GM20431 (cell line): Measurements from ENCODE around the gene G0S2.

ENCODE experiments used
- in situ Hi-C: fragments of 300-500 bp; cut with MseI, MboI; formaldehyde crosslinking; loops from one replicate; pipeline ENCODE4 v1.15.0; 2020; ENCODE audit warnings: low sequenced_read_pairs; ENCODE audit not compliant: unreplicated experiment

The G0S2 gene

GRCh38 chr1:209674957-209675564 is at the start of gene G0S2:
G0S2 (plus strand) TSS chr1:209675412; CDS start chr1:209675685, 273 bp downstream.
- in situ Hi-C loops = no loop called here

- in situ Hi-C loops = no loop called here
Observed at GRCh38 chr1:209625791-209626285, 49.4 kb upstream of the G0S2 start.

- in situ Hi-C loops = no loop called here
Observed at GRCh38 chr1:209626346-209627026, 48.7 kb upstream of the G0S2 start.

GRCh38 chr1:209627027-209627731 is 48.0 kb upstream of the G0S2 start:
- in situ Hi-C loops = no loop called here

- in situ Hi-C loops = no loop called here
Observed at GRCh38 chr1:209627732-209628196, 47.4 kb upstream of the G0S2 start.

GRCh38 chr1:209628618-209629299 is 46.5 kb upstream of the G0S2 start:
- in situ Hi-C loops = no loop called here

- in situ Hi-C loops = no loop called here
Observed at GRCh38 chr1:209629621-209630382, 45.4 kb upstream of the G0S2 start.

- in situ Hi-C loops = no loop called here
Observed at GRCh38 chr1:209630383-209631225, 44.6 kb upstream of the G0S2 start.

- in situ Hi-C loops = no loop called here
Observed at GRCh38 chr1:209633335-209633997, 41.7 kb upstream of the G0S2 start.

GRCh38 chr1:209634005-209634737 is 41.0 kb upstream of the G0S2 start:
- in situ Hi-C loops = no loop called here

- in situ Hi-C loops = no loop called here
Observed at GRCh38 chr1:209635850-209636249, 39.4 kb upstream of the G0S2 start.

GRCh38 chr1:209641832-209642172 is 33.4 kb upstream of the G0S2 start:
- in situ Hi-C loops = no loop called here

GRCh38 chr1:209642816-209643215 is 32.4 kb upstream of the G0S2 start:
- in situ Hi-C loops = no loop called here

GRCh38 chr1:209643285-209644020 is 31.8 kb upstream of the G0S2 start:
- in situ Hi-C loops = no loop called here

- in situ Hi-C loops = no loop called here
Observed at GRCh38 chr1:209645574-209646452, 29.4 kb upstream of the G0S2 start.

- in situ Hi-C loops = no loop called here
Observed at GRCh38 chr1:209646558-209646957, 28.7 kb upstream of the G0S2 start.
